Breast epithelium (tissue), 4 donors: ENCODE results near the gene TMEM18. TPM values are rescaled to one million over a fixed set of nuclear protein-coding genes. Genes with fewer than 3 reads are reported as not detected.

ENCODE experiments used
- DNase-seq, 2 donors: peaks; one replicate each; pipeline ENCODE4 v3.0.0-alpha.2; 2019; ENCODE audit warnings: low spot score in 2 of 2
- H3K27ac ChIP-seq, 2 donors: fragments of 200-600 bp; sonication (generic) in 1 of 2; one replicate each; pipeline ENCODE4 v1.5.1; 2016 to 2019; ENCODE audit warnings: mild to moderate bottlenecking in 1 of 2
- H3K27me3 ChIP-seq, 2 donors: fragments of 200-600 bp; sonication (generic) in 1 of 2; one replicate each; pipeline versions ENCODE4 v1.5.1 to v1.6.0; 2017 to 2019; ENCODE audit warnings: control low read depth in 1 of 2, mild to moderate bottlenecking in 1 of 2
- H3K36me3 ChIP-seq: fragments of 200-600 bp; one replicate; pipeline ENCODE4 v1.5.1; 2019
- H3K4me1 ChIP-seq, 2 donors: fragments of 200-600 bp; sonication (generic); one replicate each; pipeline ENCODE4 v1.5.1; 2016 to 2019; ENCODE audit warnings: control low read depth in 1 of 2
- H3K4me3 ChIP-seq, 3 donors: fragments of 200-600 bp; sonication (generic); 1 replicate in 2 of 3; 2 replicates in 1 of 3; pipeline ENCODE4 v1.5.1; 2016 to 2019; ENCODE audit warnings: mild to moderate bottlenecking in 3 of 3, moderate library complexity in 2 of 3
- H3K9me3 ChIP-seq, 2 donors: fragments of 200-600 bp; sonication (generic) in 1 of 2; one replicate each; pipeline ENCODE4 v1.5.1; 2016 to 2019; ENCODE audit warnings: control low read depth in 1 of 2
- POLR2A ChIP-seq: fragments of 450-650 bp; IDR thresholded peaks from one replicate; pipeline ENCODE4 v1.6.1; 2016; ENCODE audit warnings: antibody characterized with exemption, mild to moderate bottlenecking, moderate library complexity
- POLR2AphosphoS5 ChIP-seq, 3 donors: sonication (generic); formaldehyde crosslinking; IDR thresholded peaks; one replicate each; pipeline ENCODE4 v1.6.1; 2017; ENCODE audit warnings: antibody characterized with exemption in 3 of 3
- intact Hi-C: fragments of 100-400 bp; cut with DNase I; formaldehyde crosslinking; loops from one replicate; pipeline ENCODE4 v1.15.1; 2023; ENCODE audit warnings: low total_unique reads
- total RNA-seq, 3 donors: library from RNA; depleted of rRNA; stranded (reverse); fragments of >200 nt; gene quantifications; one replicate each; pipeline ENCODE4 v1.1.0, GENCODE V29; 2016
- TF ChIP-seq, protein P1 (sequence below), 3 donors: fragments of 450-650 bp; IDR thresholded peaks; one replicate each; pipeline ENCODE4 v1.5.1; 2016 to 2017; ENCODE audit warnings: antibody characterized with exemption in 3 of 3, mild to moderate bottlenecking in 3 of 3, moderate library complexity in 3 of 3

TMEM18 gene
- total RNA-seq, 3 donors from 2014 or later: 17.7 to 34.6 (median 27.4) TPM

DNA sequence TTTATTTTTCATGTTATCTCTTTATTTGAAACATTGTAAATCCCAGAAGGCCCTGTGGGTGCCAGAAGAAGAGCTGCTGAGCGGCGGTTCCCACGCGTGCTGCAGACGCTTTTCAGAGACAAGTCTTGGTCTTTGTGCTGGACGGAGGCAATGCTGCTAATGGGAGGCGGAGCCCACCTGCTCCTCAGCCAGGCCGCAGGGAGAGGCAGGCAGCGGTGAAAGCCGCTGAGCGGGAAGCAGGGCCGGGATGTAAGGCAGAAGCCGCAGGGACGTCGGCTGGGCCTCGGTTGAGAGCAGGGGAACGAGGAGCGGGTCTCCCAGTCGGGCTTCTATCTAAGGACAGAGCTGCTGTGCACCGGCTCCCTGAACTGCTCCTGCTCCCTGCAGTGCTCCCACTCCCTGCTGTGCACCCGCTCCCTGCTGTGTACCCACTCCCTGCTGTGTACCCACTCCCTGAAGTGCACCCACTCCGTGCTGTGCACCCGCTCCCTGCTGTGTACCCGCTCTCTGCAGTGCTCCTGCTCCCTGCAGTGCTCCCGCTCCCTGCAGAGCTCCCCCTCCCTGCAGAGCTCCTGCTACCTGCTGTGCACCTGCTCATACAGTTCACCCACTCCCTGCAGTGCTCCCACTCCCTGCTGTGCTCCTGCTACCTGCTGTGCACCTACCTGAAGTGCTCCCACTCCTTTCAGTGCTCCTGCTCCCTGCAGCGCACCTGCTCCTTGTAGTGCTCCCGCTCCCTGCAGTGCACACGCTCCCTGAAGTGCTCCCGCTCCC is 16.4 kb downstream of the TMEM18 start:
- H3K4me1 ChIP-seq: no peaks in the 10 kb centered on the region
- H3K27ac ChIP-seq: no peak overlapping the region
- H3K4me3 ChIP-seq: no peak overlapping the region
- H3K27me3 ChIP-seq: peaks cover 0 to 20% of the 10 kb centered on the region in 2 donors
- H3K9me3 ChIP-seq: peaks cover 6 to 10% of the 10 kb centered on the region in 2 donors
- DNase-seq: no peak
- TF ChIP-seq POLR2AphosphoS5 (IDR thresholded peaks at IDR 0.05) (no peak), POLR2A (no peak)
- TF ChIP-seq, protein P1, sequence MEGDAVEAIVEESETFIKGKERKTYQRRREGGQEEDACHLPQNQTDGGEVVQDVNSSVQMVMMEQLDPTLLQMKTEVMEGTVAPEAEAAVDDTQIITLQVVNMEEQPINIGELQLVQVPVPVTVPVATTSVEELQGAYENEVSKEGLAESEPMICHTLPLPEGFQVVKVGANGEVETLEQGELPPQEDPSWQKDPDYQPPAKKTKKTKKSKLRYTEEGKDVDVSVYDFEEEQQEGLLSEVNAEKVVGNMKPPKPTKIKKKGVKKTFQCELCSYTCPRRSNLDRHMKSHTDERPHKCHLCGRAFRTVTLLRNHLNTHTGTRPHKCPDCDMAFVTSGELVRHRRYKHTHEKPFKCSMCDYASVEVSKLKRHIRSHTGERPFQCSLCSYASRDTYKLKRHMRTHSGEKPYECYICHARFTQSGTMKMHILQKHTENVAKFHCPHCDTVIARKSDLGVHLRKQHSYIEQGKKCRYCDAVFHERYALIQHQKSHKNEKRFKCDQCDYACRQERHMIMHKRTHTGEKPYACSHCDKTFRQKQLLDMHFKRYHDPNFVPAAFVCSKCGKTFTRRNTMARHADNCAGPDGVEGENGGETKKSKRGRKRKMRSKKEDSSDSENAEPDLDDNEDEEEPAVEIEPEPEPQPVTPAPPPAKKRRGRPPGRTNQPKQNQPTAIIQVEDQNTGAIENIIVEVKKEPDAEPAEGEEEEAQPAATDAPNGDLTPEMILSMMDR (IDR thresholded peaks at IDR 0.05): no peak
- H3K36me3 ChIP-seq: no peaks in the 10 kb centered on the region
- intact Hi-C loops: no loop called here

DNA sequence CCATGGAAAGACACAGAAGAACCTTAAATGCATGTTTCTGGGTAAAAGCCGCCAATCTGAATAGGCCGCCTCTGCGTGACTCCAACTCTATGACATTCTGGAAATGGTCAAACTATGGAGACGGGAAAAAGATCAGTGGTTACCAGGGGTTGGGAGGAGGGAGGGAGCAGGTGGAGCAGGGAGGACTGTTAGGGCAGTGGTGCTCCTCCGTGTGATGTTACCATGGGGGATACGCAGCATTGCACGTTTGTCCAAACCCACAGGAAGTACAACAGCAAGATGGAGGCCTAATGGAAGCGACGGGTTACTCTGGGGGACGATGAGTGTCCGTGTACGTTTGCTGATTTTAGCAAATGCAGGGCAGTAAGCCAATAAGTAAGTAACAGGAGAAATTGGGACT is 17.2 kb downstream of the TMEM18 start:
- intact Hi-C loops: no loop called here
- TF ChIP-seq POLR2A: no peak
- no peak for TF ChIP-seq POLR2AphosphoS5 (IDR thresholded peaks at IDR 0.05)
- TF ChIP-seq, protein P1 (IDR thresholded peaks at IDR 0.05): no peak
- no peaks in the 10 kb centered on the region for H3K4me1 ChIP-seq
- peaks cover 0 to 3% of the 10 kb centered on the region in 2 donors for H3K9me3 ChIP-seq
- H3K27me3 ChIP-seq: peaks cover 0 to 20% of the 10 kb centered on the region in 2 donors
- no peak for DNase-seq
- H3K36me3 ChIP-seq: no peaks in the 10 kb centered on the region
- no peak overlapping the region for H3K4me3 ChIP-seq
- no peak overlapping the region for H3K27ac ChIP-seq

DNA sequence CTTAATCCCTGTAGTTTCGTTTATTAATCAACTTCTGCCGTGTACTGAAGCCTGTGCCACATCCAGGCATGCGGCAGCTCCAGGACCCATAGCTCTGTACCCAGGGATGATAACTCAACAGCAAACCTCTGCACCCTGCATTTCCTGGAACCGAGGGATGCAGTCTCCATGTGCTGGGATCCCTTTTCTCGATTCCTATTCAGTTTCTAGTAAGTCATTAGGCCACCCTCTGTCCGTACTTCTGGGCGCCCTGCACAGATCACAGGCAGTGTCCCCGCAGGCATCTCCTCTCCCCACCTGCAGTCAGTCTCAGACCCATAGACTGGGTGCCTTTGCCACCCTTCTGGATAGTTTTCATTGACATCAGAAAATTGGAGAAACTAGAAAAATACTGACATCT is 18.8 kb downstream of the TMEM18 start:
- no peak for DNase-seq
- Histone ChIP-seq H3K9me3 (no peaks in the 10 kb centered on the region), H3K27ac (no peak overlapping the region), H3K27me3 (peaks cover 0 to 20% of the 10 kb centered on the region in 2 donors), H3K36me3 (no peaks in the 10 kb centered on the region), H3K4me1 (no peaks in the 10 kb centered on the region), H3K4me3 (no peak overlapping the region)
- TF ChIP-seq, protein P1 (IDR thresholded peaks at IDR 0.05): no peak
- TF ChIP-seq POLR2AphosphoS5 (IDR thresholded peaks at IDR 0.05) (no peak), POLR2A (no peak)
- intact Hi-C loops: no loop called here

DNA sequence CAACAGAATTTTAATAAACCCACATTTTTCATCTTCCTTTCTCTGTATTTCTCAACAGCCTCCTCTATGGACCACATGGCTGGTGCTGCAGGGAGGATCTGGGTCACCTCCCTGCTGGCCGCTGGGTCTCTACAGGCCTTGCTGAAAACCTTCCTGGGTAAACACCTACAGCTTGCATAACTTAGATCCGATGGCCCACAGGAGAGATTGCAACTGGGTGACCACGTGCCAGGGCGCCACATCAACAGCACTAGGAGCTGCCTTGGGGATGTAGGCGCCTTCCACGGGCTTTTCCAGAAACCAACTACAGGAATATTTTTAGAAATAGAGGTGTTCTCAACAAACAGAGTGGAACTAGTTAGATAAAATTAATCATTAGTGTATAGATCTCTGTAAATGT is 19.4 kb downstream of the TMEM18 start:
- TF ChIP-seq POLR2A (no peak), POLR2AphosphoS5 (IDR thresholded peaks at IDR 0.05) (no peak)
- TF ChIP-seq, protein P1 (IDR thresholded peaks at IDR 0.05): no peak
- peaks cover 0 to 20% of the 10 kb centered on the region in 2 donors for H3K27me3 ChIP-seq
- H3K36me3 ChIP-seq: no peaks in the 10 kb centered on the region
- no peak for DNase-seq
- H3K4me1 ChIP-seq: no peaks in the 10 kb centered on the region
- intact Hi-C loops: no loop called here
- no peaks in the 10 kb centered on the region for H3K9me3 ChIP-seq
- no peak overlapping the region for H3K4me3 ChIP-seq
- H3K27ac ChIP-seq: no peak overlapping the region

DNA sequence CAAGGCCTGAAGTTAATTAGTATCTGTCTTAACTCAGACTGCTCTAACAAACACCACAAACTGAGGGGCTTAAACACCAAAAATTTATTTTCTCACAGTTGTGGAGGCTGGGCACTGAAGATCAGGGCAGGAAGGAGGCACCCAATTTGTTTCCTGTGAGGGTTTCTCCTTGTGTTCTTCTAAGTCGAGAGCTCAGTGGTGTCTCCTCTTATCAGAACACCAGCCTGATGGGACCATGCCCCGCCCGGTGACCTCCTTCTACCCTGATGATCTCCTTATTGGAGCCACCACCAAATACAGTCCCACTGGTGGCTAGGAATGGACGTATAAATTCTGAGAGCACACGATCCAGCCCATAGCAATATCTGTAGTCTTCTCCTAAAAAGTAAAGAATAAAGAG is 20.5 kb downstream of the TMEM18 start:
- Histone ChIP-seq H3K27me3 (peaks cover 0 to 20% of the 10 kb centered on the region in 2 donors), H3K36me3 (no peaks in the 10 kb centered on the region), H3K9me3 (no peaks in the 10 kb centered on the region), H3K27ac (no peak overlapping the region), H3K4me1 (no peaks in the 10 kb centered on the region), H3K4me3 (no peak overlapping the region)
- no peak for DNase-seq
- TF ChIP-seq, protein P1 (IDR thresholded peaks at IDR 0.05): no peak
- intact Hi-C loops: no loop called here
